NOMO-1 treated with DMSO at 0.1 percent for 48 hours (cell line): ENCODE measurements around the gene ADAMTS17.

Source experiments
- DNase-seq: peaks from one replicate; lab custom pipeline; 2025; ENCODE audit not compliant: unreplicated experiment; lab: John Stamatoyannopoulos, UW

The ADAMTS17 gene

GRCh38 chr15:100113351-100114080, 228.3 kb downstream of the ADAMTS17 start:
- no peak for DNase-seq

- no peak for DNase-seq
Observed at GRCh38 chr15:100112636-100113305, 229.0 kb downstream of the ADAMTS17 start.

- no peak for DNase-seq
Observed at GRCh38 chr15:100112061-100112420, 229.7 kb downstream of the ADAMTS17 start.

- peak; percentile 66 for DNase-seq
Observed at GRCh38 chr15:100111125-100112060, 230.4 kb downstream of the ADAMTS17 start.

DNA sequence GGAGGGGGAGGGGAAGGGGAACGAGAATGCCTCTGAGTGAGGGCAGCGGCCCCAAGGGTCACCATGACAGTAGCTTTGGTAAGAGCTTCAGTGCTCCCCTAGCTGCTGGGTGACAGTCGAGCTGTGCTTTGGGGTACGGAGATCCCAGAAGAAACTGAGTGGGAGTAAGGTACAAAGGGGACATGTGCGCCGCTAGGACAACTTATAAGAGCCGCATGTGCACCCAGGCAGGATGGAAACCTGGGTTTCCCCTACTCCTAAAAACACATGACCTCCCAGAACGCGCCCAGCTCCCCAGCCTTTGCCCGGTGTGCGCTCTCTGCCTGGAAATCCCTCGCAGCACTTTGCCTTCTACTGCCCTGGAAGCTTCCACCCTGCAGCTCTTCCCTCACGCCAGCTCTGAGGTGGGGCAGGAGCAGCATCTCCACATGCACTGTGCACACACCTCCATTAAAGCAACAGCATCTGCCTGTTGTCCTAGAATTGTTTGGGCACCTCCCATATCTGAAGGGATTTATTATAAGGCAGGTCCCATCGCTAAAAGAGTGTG, 232.2 kb downstream of the ADAMTS17 start:
- DNase-seq: no peak

DNA sequence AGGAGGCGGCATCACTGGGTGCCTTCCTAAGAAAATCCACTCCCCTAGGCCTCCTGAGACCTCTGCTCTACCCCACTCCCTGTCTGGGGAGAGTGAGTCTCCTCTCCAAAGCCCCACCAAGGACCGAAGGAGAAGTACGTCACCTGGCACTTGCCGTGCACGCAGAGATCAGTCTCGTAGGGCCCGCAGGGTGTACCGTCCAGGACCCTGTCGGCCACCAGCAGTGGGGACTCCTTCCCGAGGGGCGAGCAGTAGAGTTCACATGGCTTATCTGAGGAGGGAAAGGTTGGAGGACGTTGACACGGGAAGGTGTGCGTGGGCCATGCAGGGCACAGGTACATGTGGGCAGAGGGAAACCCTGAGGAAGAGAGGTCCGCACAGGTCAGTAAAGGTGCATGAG, 232.9 kb downstream of the ADAMTS17 start:
- DNase-seq: no peak

DNA sequence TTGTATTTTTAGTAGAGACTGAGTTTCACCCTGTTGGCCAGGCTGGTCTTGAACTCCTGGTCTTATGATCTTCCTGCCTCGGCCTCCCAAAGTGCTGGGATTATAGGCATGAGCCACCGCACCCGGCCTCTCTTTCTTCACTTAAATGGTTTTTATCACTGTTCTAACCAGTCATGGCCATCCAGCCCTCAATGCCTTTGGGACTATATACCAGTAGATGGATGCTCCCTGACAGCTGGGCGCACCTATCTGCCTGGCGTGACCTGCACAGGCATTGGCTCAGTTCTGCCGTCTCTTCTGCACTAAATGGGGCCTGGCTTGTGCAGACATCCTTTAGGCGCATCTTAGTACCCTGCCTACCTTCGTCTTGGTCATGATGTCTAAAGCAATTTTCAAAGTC, 233.4 kb downstream of the ADAMTS17 start:
- no peak for DNase-seq

DNA sequence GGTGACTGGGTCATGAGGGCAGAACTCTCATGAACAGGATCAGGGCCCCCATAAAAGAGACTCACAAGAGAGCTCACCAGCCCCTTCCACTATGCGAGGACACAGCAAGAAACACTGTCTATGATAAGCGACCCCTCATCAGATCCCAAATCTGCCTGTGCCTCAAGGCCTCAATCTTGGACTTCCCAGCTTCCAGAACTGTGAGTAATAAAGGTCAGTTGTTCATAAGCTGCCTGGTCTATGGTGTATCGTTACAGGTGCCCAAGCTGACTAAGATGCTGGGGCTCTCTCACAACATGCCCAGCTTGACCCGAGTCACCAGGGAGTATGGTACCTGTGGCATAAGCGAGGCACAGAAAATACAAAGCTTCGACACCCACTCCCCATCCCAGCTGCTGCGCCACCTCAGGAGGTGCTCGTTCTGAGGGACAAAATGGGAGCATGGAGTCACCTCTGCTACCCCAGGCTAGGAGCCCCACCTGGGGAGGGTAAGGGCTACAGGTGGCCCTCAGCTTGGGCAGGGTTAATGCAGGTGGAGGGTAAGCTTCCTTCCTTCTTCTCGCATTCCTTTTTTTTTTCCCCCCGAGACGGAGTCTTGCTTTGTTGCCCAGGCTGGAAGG, 234.1 kb downstream of the ADAMTS17 start:
- no peak for DNase-seq

- DNase-seq: no peak
Observed at GRCh38 chr15:100107151-100107550, 234.6 kb downstream of the ADAMTS17 start.

- DNase-seq: no peak
Observed at GRCh38 chr15:100106732-100107131, 235.0 kb downstream of the ADAMTS17 start.

DNA sequence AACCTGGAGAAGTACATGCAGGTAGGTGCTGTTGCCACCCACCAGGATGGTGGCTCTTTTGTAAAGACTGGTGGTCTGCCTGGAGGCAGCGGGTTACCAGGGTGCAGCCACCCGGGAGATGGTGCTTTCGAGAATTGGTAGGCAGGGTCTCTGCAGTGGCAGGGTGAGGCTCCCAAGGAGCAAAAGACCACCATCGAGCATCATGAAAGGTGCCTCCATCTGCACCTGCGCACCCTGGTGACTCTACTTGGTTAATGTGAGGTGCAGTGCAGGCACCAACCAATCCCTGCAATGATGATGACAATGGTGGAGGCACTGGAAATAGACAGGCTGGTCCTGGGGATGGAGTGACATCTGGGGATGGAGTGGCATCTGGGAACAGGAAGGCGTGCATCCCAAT, 236.7 kb downstream of the ADAMTS17 start:
- no peak for DNase-seq

DNA sequence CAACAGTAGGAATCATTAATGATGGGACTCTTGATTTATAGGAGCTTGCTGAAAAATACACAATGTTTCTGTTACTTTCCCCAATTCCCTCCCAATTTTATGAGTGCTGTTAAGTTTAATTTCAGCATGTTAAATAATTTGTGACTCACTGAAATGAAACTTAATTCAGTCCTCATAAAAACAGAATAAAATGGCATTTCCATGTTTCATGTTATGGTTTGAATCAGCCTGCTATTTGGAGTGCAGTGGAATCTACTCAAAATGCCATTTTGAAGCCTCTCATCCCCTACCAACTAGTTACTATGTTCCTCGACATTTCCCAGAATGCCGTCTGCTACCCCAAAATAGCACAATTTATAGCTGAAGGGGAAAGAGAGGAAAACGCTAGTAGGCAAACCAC, 237.5 kb downstream of the ADAMTS17 start:
- no peak for DNase-seq

DNA sequence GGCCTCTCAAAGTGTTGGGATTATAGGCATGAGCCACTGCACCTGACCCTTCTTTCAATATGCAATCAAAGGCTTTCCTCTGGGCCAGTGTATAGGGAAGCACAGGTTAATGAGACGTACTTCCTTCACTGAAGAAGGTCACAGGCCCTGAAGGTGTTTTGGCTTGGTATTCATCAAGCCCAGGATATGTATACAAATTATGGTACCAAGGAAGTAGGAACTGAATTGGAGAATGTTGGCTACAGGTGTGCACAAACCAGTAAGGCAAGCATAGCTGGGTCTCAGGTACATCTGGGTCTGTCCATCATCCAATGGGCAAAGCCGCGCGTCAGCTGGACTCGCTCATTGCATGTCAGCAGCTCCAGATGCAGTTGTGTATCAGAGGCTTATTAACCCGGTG, 237.9 kb downstream of the ADAMTS17 start:
- DNase-seq: no peak

DNA sequence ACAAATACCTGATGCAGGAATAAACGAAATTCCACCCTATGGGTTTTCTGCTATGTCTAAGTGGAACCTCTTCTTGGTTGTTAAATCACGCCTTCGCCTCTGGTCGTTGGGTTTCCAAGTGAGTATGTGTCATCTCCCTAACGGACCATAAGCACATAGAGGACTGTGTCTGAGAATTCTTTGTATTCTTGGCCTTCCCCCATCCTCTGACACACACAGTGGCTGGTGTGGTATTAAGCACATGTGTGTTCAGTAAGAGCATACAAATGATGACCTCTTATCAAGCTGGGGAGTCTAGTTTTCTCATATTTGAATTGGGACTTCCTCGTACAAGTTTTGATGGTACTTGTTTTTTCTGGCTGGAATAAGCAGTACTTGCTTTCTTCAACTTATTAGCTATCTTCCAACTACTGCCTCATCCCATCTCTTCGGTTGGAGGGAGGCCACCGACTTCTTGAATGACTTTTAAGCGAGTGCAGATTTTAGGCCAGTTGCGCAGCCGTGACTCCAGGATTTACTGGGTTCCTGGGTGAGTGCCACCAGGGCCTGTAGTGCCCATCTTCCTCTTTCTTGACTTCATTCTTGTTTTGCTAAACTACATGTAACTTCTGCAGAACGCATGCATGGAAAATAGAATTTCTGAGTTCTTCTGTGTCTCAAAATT, 240.2 kb downstream of the ADAMTS17 start:
- no peak for DNase-seq

- DNase-seq: no peak
Observed at GRCh38 chr15:100100926-100101325, 240.8 kb downstream of the ADAMTS17 start.

GRCh38 chr15:100099976-100100375, 241.8 kb downstream of the ADAMTS17 start:
- no peak for DNase-seq

DNA sequence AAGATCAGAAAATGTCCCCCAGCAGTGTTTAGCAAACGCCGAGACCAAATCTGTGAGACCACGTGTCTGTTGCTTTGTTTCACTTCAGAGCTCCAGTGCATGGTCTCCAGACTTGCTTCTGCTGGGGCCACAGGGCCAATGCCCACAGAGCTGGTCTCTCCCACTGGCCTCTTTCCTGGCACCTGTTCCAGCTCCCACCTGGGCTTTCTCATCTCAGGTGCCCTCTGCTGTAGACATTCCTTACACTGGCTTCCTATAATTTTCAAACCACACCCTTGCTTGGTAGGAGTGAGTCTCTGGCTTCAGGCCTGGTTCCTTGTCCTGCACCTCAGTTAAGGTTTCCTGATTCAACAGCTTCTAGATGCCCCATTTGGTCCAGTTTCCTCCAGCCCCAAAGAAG, 243.1 kb downstream of the ADAMTS17 start:
- no peak for DNase-seq

GRCh38 chr15:100097342-100098127, 244.2 kb downstream of the ADAMTS17 start:
- no peak for DNase-seq

DNA sequence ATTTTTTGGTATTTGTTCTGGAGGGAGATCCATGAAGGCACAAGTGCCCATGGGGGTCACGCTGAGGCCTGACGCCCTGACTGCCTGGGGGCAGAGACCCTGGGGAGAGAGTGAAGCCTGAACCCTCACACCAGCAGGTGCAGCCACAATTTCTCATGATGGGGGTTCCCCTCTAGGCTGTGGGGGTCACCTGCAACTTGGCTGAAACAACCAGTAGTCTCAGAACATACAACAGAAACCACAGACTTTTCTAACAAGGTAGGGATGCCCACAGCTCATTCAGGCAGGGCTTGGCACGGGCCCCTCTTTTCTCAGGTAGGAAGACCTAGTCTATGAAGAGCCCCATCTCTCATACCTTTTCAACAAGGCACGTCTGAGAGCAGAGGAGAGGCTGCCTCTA, 245.1 kb downstream of the ADAMTS17 start:
- no peak for DNase-seq

- no peak for DNase-seq
Observed at GRCh38 chr15:100096248-100096600, 245.6 kb downstream of the ADAMTS17 start.
